H1 (cell line): ENCODE measurements around the gene BCAS3. TPM values are rescaled to one million over a fixed set of nuclear protein-coding genes. Genes with fewer than 3 reads are reported as not detected.

Source experiments
- CTCF ChIA-PET: fragments of 300-600 bp; sonication (Branson Sonifier 250); formaldehyde crosslinking; loops from one replicate; lab custom pipeline; 2021; ENCODE audit not compliant: partially characterized antibody; lab: Charles Lee
- POLR2A ChIA-PET: fragments of 300-600 bp; sonication (Branson Sonifier 250); formaldehyde crosslinking; loops from one replicate; lab custom pipeline; 2021; ENCODE audit warnings: inconsistent platforms; ENCODE audit not compliant: partially characterized antibody; lab: Charles Lee
- DNase-seq, 2 experiments: peaks; one replicate each; pipeline versions ENCODE4 v3.0.0 to v3.0.0-alpha.2; 2010 to 2022; ENCODE audit warnings: low spot score in 2 of 2, low read depth in 1 of 2, mixed read lengths in 1 of 2
- FAIRE-seq: peaks from 2 replicates; lab custom pipeline; 2011; peaks lifted over from hg19 to GRCh38; lab: Jason Lieb, UNC
- H2AFZ ChIP-seq: 2 replicates; pipeline ENCODE4 v1.8.1; 2012; ENCODE audit warnings: low read length, inconsistent platforms
- H2AK5ac ChIP-seq: 2 replicates; pipeline ENCODE4 v1.6.1; 2013; ENCODE audit warnings: low read depth, low read length
- H2BK120ac ChIP-seq: replicated peaks from 2 replicates; pipeline ENCODE3; 2013; ENCODE audit warnings: low read depth, low read length, inconsistent platforms
- H2BK12ac ChIP-seq: 2 replicates; pipeline ENCODE4 v1.6.1; 2013; ENCODE audit warnings: low read depth, low read length
- H2BK15ac ChIP-seq: 2 replicates; pipeline ENCODE4 v1.6.1; 2013; ENCODE audit warnings: low read length
- H2BK20ac ChIP-seq: 2 replicates; pipeline ENCODE4 v1.6.1; 2013; ENCODE audit warnings: low read length
- H2BK5ac ChIP-seq: 2 replicates; pipeline ENCODE4 v1.6.1; 2013; ENCODE audit warnings: low read depth, low read length
- H3K14ac ChIP-seq: 2 replicates; pipeline ENCODE4 v1.6.1; 2013; ENCODE audit warnings: inconsistent platforms; ENCODE audit not compliant: insufficient read length
- H3K18ac ChIP-seq: 2 replicates; pipeline ENCODE4 v1.6.1; 2013; ENCODE audit warnings: low read length; ENCODE audit errors: extremely low read depth
- H3K23ac ChIP-seq: 2 replicates; pipeline ENCODE4 v1.6.1; 2013; ENCODE audit warnings: inconsistent platforms; ENCODE audit not compliant: insufficient read length
- H3K23me2 ChIP-seq: 2 replicates; pipeline ENCODE4 v1.6.1; 2013; ENCODE audit warnings: low read depth, low read length
- H3K27ac ChIP-seq: 2 replicates; pipeline ENCODE4 v1.6.1; 2011; ENCODE audit warnings: low read depth, low read length, inconsistent platforms
- H3K27me3 ChIP-seq, 4 experiments: replicated peaks in 1 of 4; 1 replicate in 1 of 4; 2 replicates in 3 of 4; pipeline versions ENCODE4 v1.6.1 to v1.8.1; 2011 to 2013; ENCODE audit warnings: low read length in 3 of 4, mild to moderate bottlenecking in 3 of 4, inconsistent platforms in 2 of 4, mixed read lengths in 2 of 4, moderate library complexity in 1 of 4; ENCODE audit not compliant: control insufficient read depth in 3 of 4, insufficient read depth in 3 of 4; ENCODE audit errors: extremely low read depth in 1 of 4
- H3K36me3 ChIP-seq, 4 experiments: 2 replicates each; pipeline versions ENCODE4 v1.6.1 to v1.8.1; 2011 to 2013; ENCODE audit warnings: mild to moderate bottlenecking in 4 of 4, low read length in 3 of 4, moderate library complexity in 2 of 4, control low read depth in 1 of 4, inconsistent platforms in 1 of 4; ENCODE audit not compliant: insufficient read depth in 4 of 4, control insufficient read depth in 2 of 4
- H3K4ac ChIP-seq: replicated peaks from 2 replicates; pipeline ENCODE3; 2013; ENCODE audit warnings: low read length, low read depth, mixed read lengths, inconsistent platforms; ENCODE audit not compliant: insufficient read length
- H3K4me1 ChIP-seq, 4 experiments: replicated peaks in 1 of 4; 1 replicate in 1 of 4; 2 replicates in 3 of 4; pipeline versions ENCODE4 v1.6.1 to v1.8.1; 2011 to 2013; ENCODE audit warnings: low read length in 3 of 4, inconsistent platforms in 2 of 4, mixed read lengths in 1 of 4; ENCODE audit not compliant: insufficient read depth in 4 of 4, control insufficient read depth in 3 of 4
- H3K4me2 ChIP-seq, 2 experiments: 2 replicates each; pipeline versions ENCODE4 v1.6.1 to v1.8.1; 2011 to 2013; ENCODE audit warnings: low read depth in 2 of 2, low read length in 2 of 2, control low read depth in 1 of 2, inconsistent platforms in 1 of 2, mild to moderate bottlenecking in 1 of 2; ENCODE audit not compliant: insufficient read depth in 1 of 2
- H3K4me3 ChIP-seq, 4 experiments: fragments of 200-600, 300-600 bp in 1 of 4; sonication (generic), shearing (Covaris generic), sonication (Bioruptor Twin) in 1 of 4; 2 replicates each; pipeline versions ENCODE4 v1.5.1 to v1.8.1; 2011 to 2016; ENCODE audit warnings: low read length in 4 of 4, low read depth in 3 of 4, control low read depth in 2 of 4, inconsistent platforms in 2 of 4, mild to moderate bottlenecking in 2 of 4, mixed read lengths in 1 of 4, moderate library complexity in 1 of 4; ENCODE audit not compliant: insufficient read depth in 2 of 4; ENCODE audit errors: extremely low read depth in 1 of 4
- H3K56ac ChIP-seq: replicated peaks from 2 replicates; pipeline ENCODE3; 2013; ENCODE audit warnings: low read depth, mild to moderate bottlenecking, mixed read lengths, low read length, inconsistent platforms; ENCODE audit not compliant: insufficient read length
- H3K79me1 ChIP-seq: 2 replicates; pipeline ENCODE4 v1.6.1; 2013; ENCODE audit warnings: low read depth, low read length, control low read depth
- H3K79me2 ChIP-seq, 2 experiments: 2 replicates each; pipeline versions ENCODE4 v1.6.1 to v1.8.1; 2012 to 2013; ENCODE audit warnings: low read length in 2 of 2, mild to moderate bottlenecking in 2 of 2, inconsistent platforms in 1 of 2; ENCODE audit not compliant: insufficient read depth in 2 of 2, control insufficient read depth in 1 of 2
- H3K9ac ChIP-seq, 4 experiments: replicated peaks in 1 of 4; 1 replicate in 1 of 4; 2 replicates in 3 of 4; pipeline versions ENCODE4 v1.6.1 to v1.8.1; 2011 to 2013; ENCODE audit warnings: low read depth in 3 of 4, low read length in 3 of 4, control low read depth in 2 of 4, mild to moderate bottlenecking in 2 of 4, moderate library complexity in 2 of 4, inconsistent platforms in 1 of 4; ENCODE audit errors: extremely low read depth in 1 of 4
- H3K9me3 ChIP-seq, 2 experiments: 2 replicates each; pipeline versions ENCODE4 v1.6.1 to v1.8.1; 2012 to 2013; ENCODE audit warnings: mild to moderate bottlenecking in 2 of 2, moderate library complexity in 2 of 2, control low read depth in 1 of 2, inconsistent platforms in 1 of 2, low read depth in 1 of 2, low read length in 1 of 2, mixed read lengths in 1 of 2; ENCODE audit not compliant: insufficient read depth in 2 of 2
- H4K20me1 ChIP-seq, 2 experiments: replicated peaks in 1 of 2; 2 replicates each; pipeline versions ENCODE3 to v1.8.1; 2011 to 2013; ENCODE audit warnings: inconsistent platforms in 2 of 2, low read length in 2 of 2, mild to moderate bottlenecking in 1 of 2; ENCODE audit not compliant: insufficient read depth in 2 of 2, control insufficient read depth in 1 of 2
- H4K5ac ChIP-seq: 2 replicates; pipeline ENCODE4 v1.6.1; 2013; ENCODE audit warnings: low read length, low read depth, mixed read lengths, inconsistent platforms; ENCODE audit not compliant: insufficient read length
- H4K8ac ChIP-seq: 2 replicates; pipeline ENCODE4 v1.8.0; 2013; ENCODE audit warnings: mild to moderate bottlenecking, moderate library complexity, low read length, inconsistent platforms; ENCODE audit not compliant: insufficient read depth; ENCODE audit errors: extremely low read depth
- H4K91ac ChIP-seq: replicated peaks from 2 replicates; pipeline ENCODE3; 2013; ENCODE audit warnings: low read length, mixed read lengths, inconsistent platforms; ENCODE audit not compliant: insufficient read length
- CTBP2 ChIP-seq: IDR thresholded peaks from 2 replicates; pipeline ENCODE4 v1.7.0; 2011; ENCODE audit warnings: borderline replicate concordance, mild to moderate bottlenecking, moderate library complexity, mixed read lengths, low read length; ENCODE audit not compliant: insufficient read depth, insufficient read length
- E2F6 ChIP-seq: IDR thresholded peaks from 2 replicates; pipeline ENCODE4 v1.6.1; 2012; ENCODE audit warnings: inconsistent platforms
- EP300 ChIP-seq, 2 experiments: IDR thresholded peaks; 1 replicate in 1 of 2; 2 replicates in 1 of 2; pipeline ENCODE4 v1.6.1; 2011 to 2012; ENCODE audit warnings: low read depth in 2 of 2, low read length in 2 of 2, mild to moderate bottlenecking in 2 of 2, borderline replicate concordance in 1 of 2, inconsistent platforms in 1 of 2, moderate library complexity in 1 of 2
- RAD21 ChIP-seq, 2 experiments: IDR thresholded peaks in 1 of 2; conservative IDR thresholded peaks in 1 of 2; 2 replicates each; pipeline ENCODE4 v1.6.1; 2011; ENCODE audit warnings: low read depth in 2 of 2, low read length in 2 of 2, improper control_type of control experiment in 1 of 2, inconsistent platforms in 1 of 2, mild to moderate bottlenecking in 1 of 2, moderate library complexity in 1 of 2
- RBBP5 ChIP-seq: IDR thresholded peaks from 2 replicates; pipeline ENCODE4 v1.7.1; 2012; ENCODE audit warnings: low read depth, mild to moderate bottlenecking, inconsistent platforms, low read length, moderate library complexity, borderline replicate concordance
- WGBS, 2 experiments: shearing (Covaris generic) in 1 of 2; methylation state at CpG; one replicate each; pipeline versions ENCODE4 v1.1.6 to v1.1.7; 2013 to 2015; ENCODE audit warnings: low lambda C conversion rate in 2 of 2, mixed read lengths in 2 of 2, inconsistent platforms in 1 of 2, low coverage in 1 of 2, missing lambda C conversion rate in 1 of 2; ENCODE audit not compliant: insufficient replicate concordance in 2 of 2, insufficient coverage in 1 of 2, insufficient read length in 1 of 2; ENCODE audit errors: extremely low coverage in 1 of 2, missing lambda C conversion rate in 1 of 2; 5-methylcytosine and 5-hydroxymethylcytosine counted together
- polyA plus RNA-seq, 7 experiments: library from polyadenylated mRNA; depleted of rRNA in 3 of 7; stranded (reverse) in 5 of 7; unstranded in 2 of 7; fragments of >200 nt in 5 of 7; fragments of 200-250 nt in 2 of 7; gene quantifications; 1 replicate in 5 of 7; 2 replicates in 1 of 7; 4 replicates in 1 of 7; pipeline versions ENCODE4 v1.2.1 to v1.2.3, GENCODE V29; 2011 to 2013; ENCODE audit warnings: missing spikeins in 2 of 7, mixed read lengths in 2 of 7
- total RNA-seq: library from RNA; stranded (reverse); fragmentation: NEBNext Ultra II Directional; extraction: Animal tissue kit (Norgen Biotek cat#: 25700); gene quantifications from 2 replicates; pipeline ENCODE4 v1.2.1, GENCODE V29; 2021

Gene BCAS3
- total and polyA plus RNA-seq, 2 of the 8 experiments (the other 6 are each of a cell fraction or from before 2014, with no cell fraction given) = 9.9 to 13.3 TPM

GRCh38 chr17:61208301-61209105, 530.9 kb downstream of the BCAS3 start:
- H2AFZ ChIP-seq = no peak overlapping the region
- no peak overlapping the region for H3K56ac ChIP-seq
- H3K27ac ChIP-seq = no peak overlapping the region
- no peaks in the 10 kb centered on the region for H3K79me2 ChIP-seq
- POLR2A ChIA-PET = no interaction called here
- 83% methylated on average over 6 of the region's 6 CpGs; no CpG with 5 or more reads in 1 of the 2 experiments for WGBS, 2 experiments
- H2BK120ac ChIP-seq = no peak overlapping the region
- H3K4ac ChIP-seq = no peak overlapping the region
- no peak overlapping the region for H3K23ac ChIP-seq
- peaks cover 0 to 9% (median 4%) of the 10 kb centered on the region in 4 experiments; a peak in 6 of 7 replicates for H3K4me1 ChIP-seq
- H3K18ac ChIP-seq = no peak overlapping the region
- no peak overlapping the region for H4K5ac ChIP-seq
- no peak overlapping the region for H2BK5ac ChIP-seq
- H3K23me2 ChIP-seq = no peaks in the 10 kb centered on the region
- no peak overlapping the region for H3K4me3 ChIP-seq
- H3K9ac ChIP-seq = no peak overlapping the region
- no peak overlapping the region for H4K91ac ChIP-seq
- H2BK12ac ChIP-seq = no peak overlapping the region
- H3K79me1 ChIP-seq = no peaks in the 10 kb centered on the region
- H3K27me3 ChIP-seq = no peaks in the 10 kb centered on the region
- CTCF ChIA-PET = interaction anchor here (0.6 to 1.1 kb wide), 4 partner anchors 63 to 606 kb away, joined by 3 to 5 read pairs (median 3); no protein-coding TSS in a partner anchor
- no peak overlapping the region for H3K4me2 ChIP-seq
- no peak overlapping the region for H2BK15ac ChIP-seq
- no peak overlapping the region for H4K8ac ChIP-seq
- H3K36me3 ChIP-seq = no peaks in the 10 kb centered on the region
- no peak for TF ChIP-seq EP300 (IDR thresholded peaks at IDR 0.05; ENCODE audit: borderline replicate concordance in 1 of 2, low read depth in 2 of 2, low read length in 2 of 2)
- no peak for TF ChIP-seq RBBP5
- no peak for TF ChIP-seq E2F6
- no peak for TF ChIP-seq CTBP2
- TF ChIP-seq RAD21 (IDR thresholded peaks at IDR 0.05 in 1 of 2, conservative IDR thresholded peaks at IDR 0.05 in 1 of 2; ENCODE audit: low read depth in 2 of 2, low read length in 2 of 2) = no peak
- H3K14ac ChIP-seq = no peak overlapping the region
- no peaks in the 10 kb centered on the region for H4K20me1 ChIP-seq
- FAIRE-seq = no peak
- no peak overlapping the region for H2AK5ac ChIP-seq
- DNase-seq = no peak
- H3K9me3 ChIP-seq = no peaks in the 10 kb centered on the region
- H2BK20ac ChIP-seq = no peak overlapping the region
